OCI-LY7 (cell line): ENCODE measurements around the gene HRH2. TPM values are rescaled to one million over a fixed set of nuclear protein-coding genes. Genes with fewer than 3 reads are reported as not detected.

Source experiments
- BruUV-seq: library from RNA; stranded (reverse); fragments of 400-500 nt; replicated peaks from 2 replicates; lab custom pipeline; 2021; lab: Mats Ljungman, UMichigan
- CTCF ChIA-PET: fragments of 300-600 bp; sonication (Branson Sonifier 250); formaldehyde crosslinking; loops from one replicate; lab custom pipeline; 2022; ENCODE audit warnings: antibody characterized with exemption; ENCODE audit not compliant: unreplicated experiment; lab: Charles Lee
- POLR2A ChIA-PET: fragments of 300-600 bp; sonication (Branson Sonifier 250); formaldehyde crosslinking; loops from one replicate; lab custom pipeline; 2022; ENCODE audit warnings: antibody characterized with exemption; lab: Charles Lee
- DNase-seq: peaks from one replicate; pipeline ENCODE4 v3.0.0-alpha.2; 2015; ENCODE audit warnings: low spot score
- H2AFZ ChIP-seq: fragments of 200-600 bp; sonication (generic), shearing (Covaris generic); 2 replicates; pipeline ENCODE4 v1.6.1; 2014; ENCODE audit warnings: mild to moderate bottlenecking, antibody characterized with exemption, low read length, moderate library complexity
- H3K27ac ChIP-seq: fragments of 200-600 bp; sonication (generic); 2 replicates; pipeline ENCODE4 v1.5.1; 2014; ENCODE audit warnings: mixed run types, low read depth, mild to moderate bottlenecking, moderate library complexity, low read length, inconsistent platforms; ENCODE audit not compliant: poor library complexity, severe bottlenecking
- H3K36me3 ChIP-seq: fragments of 200-600 bp; sonication (generic); 2 replicates; pipeline ENCODE4 v1.6.1; 2014; ENCODE audit warnings: mild to moderate bottlenecking, antibody characterized with exemption, low read length, moderate library complexity, mixed read lengths; ENCODE audit not compliant: insufficient read depth
- H3K4me1 ChIP-seq: fragments of 200-600 bp; sonication (generic); 2 replicates; pipeline ENCODE4 v1.5.1; 2014; ENCODE audit warnings: mild to moderate bottlenecking, low read length; ENCODE audit not compliant: insufficient read depth, poor library complexity, severe bottlenecking
- H3K4me2 ChIP-seq: fragments of 200-600 bp; sonication (generic); 2 replicates; pipeline ENCODE4 v1.6.1; 2014; ENCODE audit warnings: mild to moderate bottlenecking, low read length
- H3K4me3 ChIP-seq: fragments of 200-600 bp; sonication (generic); 2 replicates; pipeline ENCODE4 v1.5.1; 2014; ENCODE audit warnings: mild to moderate bottlenecking, low read depth, low read length; ENCODE audit not compliant: poor library complexity, severe bottlenecking
- H3K79me2 ChIP-seq: fragments of 200-600 bp; sonication (generic); 2 replicates; pipeline ENCODE4 v1.6.1; 2016; ENCODE audit warnings: low read depth, mild to moderate bottlenecking, low read length, moderate library complexity, mixed read lengths; ENCODE audit not compliant: insufficient read depth
- H3K9me2 ChIP-seq: fragments of 200-600 bp; sonication (generic); 2 replicates; pipeline ENCODE4 v1.6.1; 2016; ENCODE audit warnings: mild to moderate bottlenecking, low read length, mixed read lengths; ENCODE audit not compliant: insufficient read depth
- H3K9me3 ChIP-seq: fragments of 200-600 bp; sonication (generic); 2 replicates; pipeline ENCODE4 v1.6.1; 2014; ENCODE audit warnings: mild to moderate bottlenecking, mixed run types, low read length, mixed read lengths
- H4K20me1 ChIP-seq: fragments of 200-600 bp; sonication (generic); 2 replicates; pipeline ENCODE4 v1.6.1; 2014; ENCODE audit warnings: mild to moderate bottlenecking, antibody characterized with exemption, low read length, moderate library complexity, mixed read lengths; ENCODE audit not compliant: insufficient read depth
- EZH2phosphoT487 ChIP-seq: fragments of 200-600 bp; sonication (generic); IDR thresholded peaks from 2 replicates; pipeline ENCODE4 v1.6.1; 2018; ENCODE audit warnings: low read depth, borderline replicate concordance, mild to moderate bottlenecking, mixed run types, antibody characterized with exemption, low read length, moderate library complexity, mixed read lengths
- intact Hi-C: fragments of 100-400 bp; cut with micrococcal nuclease; formaldehyde crosslinking; loops from one replicate; pipeline ENCODE4 v1.10.0; 2022; ENCODE audit not compliant: unreplicated experiment
- total RNA-seq, 2 experiments: library from RNA; depleted of rRNA in 1 of 2; stranded (reverse); fragments of >200 nt in 1 of 2; shearing (Covaris generic) in 1 of 2; gene quantifications; 2 replicates each; pipeline ENCODE4 v1.2.3, GENCODE V29; 2014 to 2022
- TF ChIP-seq, protein P1 (sequence below): fragments of 200-600 bp; sonication (generic); conservative IDR thresholded peaks from 2 replicates; pipeline ENCODE4 v1.5.1; 2014; ENCODE audit warnings: mild to moderate bottlenecking, antibody characterized with exemption, low read length, moderate library complexity, mixed read lengths

HRH2 gene
- total RNA-seq, 2 experiments from 2014 or later: not detected

DNA sequence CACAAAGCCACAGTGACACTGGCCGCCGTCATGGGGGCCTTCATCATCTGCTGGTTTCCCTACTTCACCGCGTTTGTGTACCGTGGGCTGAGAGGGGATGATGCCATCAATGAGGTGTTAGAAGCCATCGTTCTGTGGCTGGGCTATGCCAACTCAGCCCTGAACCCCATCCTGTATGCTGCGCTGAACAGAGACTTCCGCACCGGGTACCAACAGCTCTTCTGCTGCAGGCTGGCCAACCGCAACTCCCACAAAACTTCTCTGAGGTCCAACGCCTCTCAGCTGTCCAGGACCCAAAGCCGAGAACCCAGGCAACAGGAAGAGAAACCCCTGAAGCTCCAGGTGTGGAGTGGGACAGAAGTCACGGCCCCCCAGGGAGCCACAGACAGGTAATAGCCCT lies 26.1 kb downstream of the HRH2 start:
- no peaks in the 10 kb centered on the region for H3K36me3 ChIP-seq
- H3K9me2 ChIP-seq: no peaks in the 10 kb centered on the region
- no peak overlapping the region for H3K4me3 ChIP-seq
- no peak overlapping the region for H3K27ac ChIP-seq
- no peak overlapping the region for H3K4me2 ChIP-seq
- H2AFZ ChIP-seq: no peak overlapping the region
- no peaks in the 10 kb centered on the region for H3K4me1 ChIP-seq
- no TSS peak for BruUV-seq
- intact Hi-C loops: no loop called here
- DNase-seq: no peak
- no peak for TF ChIP-seq EZH2phosphoT487
- TF ChIP-seq, protein P1, sequence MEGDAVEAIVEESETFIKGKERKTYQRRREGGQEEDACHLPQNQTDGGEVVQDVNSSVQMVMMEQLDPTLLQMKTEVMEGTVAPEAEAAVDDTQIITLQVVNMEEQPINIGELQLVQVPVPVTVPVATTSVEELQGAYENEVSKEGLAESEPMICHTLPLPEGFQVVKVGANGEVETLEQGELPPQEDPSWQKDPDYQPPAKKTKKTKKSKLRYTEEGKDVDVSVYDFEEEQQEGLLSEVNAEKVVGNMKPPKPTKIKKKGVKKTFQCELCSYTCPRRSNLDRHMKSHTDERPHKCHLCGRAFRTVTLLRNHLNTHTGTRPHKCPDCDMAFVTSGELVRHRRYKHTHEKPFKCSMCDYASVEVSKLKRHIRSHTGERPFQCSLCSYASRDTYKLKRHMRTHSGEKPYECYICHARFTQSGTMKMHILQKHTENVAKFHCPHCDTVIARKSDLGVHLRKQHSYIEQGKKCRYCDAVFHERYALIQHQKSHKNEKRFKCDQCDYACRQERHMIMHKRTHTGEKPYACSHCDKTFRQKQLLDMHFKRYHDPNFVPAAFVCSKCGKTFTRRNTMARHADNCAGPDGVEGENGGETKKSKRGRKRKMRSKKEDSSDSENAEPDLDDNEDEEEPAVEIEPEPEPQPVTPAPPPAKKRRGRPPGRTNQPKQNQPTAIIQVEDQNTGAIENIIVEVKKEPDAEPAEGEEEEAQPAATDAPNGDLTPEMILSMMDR: no peak
- H3K79me2 ChIP-seq: no peaks in the 10 kb centered on the region
- H3K9me3 ChIP-seq: no peaks in the 10 kb centered on the region
- H4K20me1 ChIP-seq: no peaks in the 10 kb centered on the region
- POLR2A ChIA-PET: no interaction called here
- CTCF ChIA-PET: no interaction called here

DNA sequence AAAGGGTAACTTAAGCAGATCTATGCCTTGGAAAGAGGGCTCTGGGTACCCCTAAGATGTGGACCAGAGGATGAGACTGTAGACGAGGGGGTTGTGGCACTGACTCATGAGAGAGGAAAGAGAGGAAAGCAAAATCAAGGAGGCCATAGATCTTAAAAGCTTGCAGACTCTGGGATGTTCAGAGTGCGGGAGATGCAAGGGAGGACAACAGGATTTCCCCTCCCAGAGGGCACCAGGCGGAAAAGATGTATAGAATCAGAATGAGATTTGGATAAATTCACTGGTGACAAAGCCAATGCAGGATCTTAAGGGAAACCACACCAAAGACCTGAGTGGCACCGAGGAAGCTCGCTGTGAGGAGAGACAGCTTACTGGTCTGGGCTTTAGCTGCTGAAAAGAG lies 27.1 kb downstream of the HRH2 start:
- Histone ChIP-seq H3K27ac (no peak overlapping the region), H3K4me3 (no peak overlapping the region), H3K4me2 (no peak overlapping the region), H3K79me2 (no peaks in the 10 kb centered on the region), H3K36me3 (no peaks in the 10 kb centered on the region), H3K4me1 (no peaks in the 10 kb centered on the region), H3K9me3 (no peaks in the 10 kb centered on the region), H2AFZ (no peak overlapping the region), H4K20me1 (no peaks in the 10 kb centered on the region), H3K9me2 (no peaks in the 10 kb centered on the region)
- POLR2A ChIA-PET: interaction anchor here (0.9 kb wide), 1 partner anchor 74 kb away, joined by 3 read pairs; no protein-coding TSS in a partner anchor
- CTCF ChIA-PET: no interaction called here
- no TSS peak for BruUV-seq
- DNase-seq: no peak
- TF ChIP-seq, protein P1: no peak
- TF ChIP-seq EZH2phosphoT487: no peak
- intact Hi-C loops: no loop called here

DNA sequence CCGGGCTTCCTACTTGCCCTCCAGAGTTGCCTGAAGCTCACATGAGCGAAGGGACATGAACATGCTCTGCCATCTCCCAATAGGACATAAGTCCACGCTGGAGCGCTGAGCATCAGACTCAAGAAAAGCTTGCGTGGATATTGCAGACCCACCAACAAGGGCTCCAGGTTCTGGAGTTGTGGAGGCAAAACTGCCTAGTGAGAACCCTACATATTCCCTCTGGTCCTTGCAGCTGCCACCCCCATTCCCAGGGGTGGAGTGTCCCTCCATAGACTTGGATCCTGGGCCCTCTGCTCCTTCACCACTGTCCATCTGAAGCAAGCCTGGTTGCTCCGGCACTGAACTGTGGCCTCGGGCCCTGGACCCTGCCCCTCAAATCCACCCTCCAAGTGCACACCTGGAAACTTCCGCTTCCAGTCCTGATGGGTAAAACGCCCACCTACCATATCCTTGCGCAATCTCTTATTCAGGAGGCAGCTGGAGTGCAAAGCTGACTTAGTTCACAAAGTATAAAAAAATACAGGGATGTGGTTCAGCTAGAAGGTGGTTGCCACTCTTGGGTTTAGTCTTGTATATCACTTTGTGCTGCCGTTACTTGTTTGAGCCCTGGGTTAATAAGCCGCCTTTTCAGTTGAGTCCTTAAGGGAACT lies 28.0 kb downstream of the HRH2 start:
- intact Hi-C loops: no loop called here
- no peaks in the 10 kb centered on the region for H3K36me3 ChIP-seq
- no peak overlapping the region for H3K27ac ChIP-seq
- ChIA-PET CTCF (no interaction called here), POLR2A (no interaction called here)
- H4K20me1 ChIP-seq: no peaks in the 10 kb centered on the region
- BruUV-seq: no TSS peak
- TF ChIP-seq, protein P1: no peak
- TF ChIP-seq EZH2phosphoT487: no peak
- H3K4me3 ChIP-seq: no peak overlapping the region
- no peaks in the 10 kb centered on the region for H3K9me2 ChIP-seq
- H2AFZ ChIP-seq: no peak overlapping the region
- no peaks in the 10 kb centered on the region for H3K79me2 ChIP-seq
- H3K4me1 ChIP-seq: no peaks in the 10 kb centered on the region
- H3K4me2 ChIP-seq: no peak overlapping the region
- no peaks in the 10 kb centered on the region for H3K9me3 ChIP-seq
- no peak for DNase-seq
